Activated CD4-positive, alpha-beta memory T cell treated with anti-CD3 and anti-CD28 coated beads, Interleukin-2, amount 10 ng/mL, durations not matched to agents 7 days and 5 days (primary cell): ENCODE measurements around the gene MARCHF3. TPM values are rescaled to one million over a fixed set of nuclear protein-coding genes. Genes with fewer than 3 reads are reported as not detected.

ENCODE experiments used
- CTCF ChIA-PET: fragments of 350-600 bp; sonication (Branson Sonifier 250); formaldehyde crosslinking; loops from one replicate; lab custom pipeline; 2021; ENCODE audit warnings: antibody characterized with exemption, inconsistent platforms; lab: Charles Lee
- POLR2A ChIA-PET: fragments of 350-600 bp; sonication (Branson Sonifier 250); formaldehyde crosslinking; loops from one replicate; lab custom pipeline; 2021; ENCODE audit warnings: antibody characterized with exemption; lab: Charles Lee
- DNase-seq: peaks from one replicate; pipeline ENCODE4 v3.0.0-alpha.2; 2020
- H3K27ac Mint-ChIP-seq: one replicate; pipeline ENCODE4 v1.8.0; 2021; ENCODE audit warnings: mild to moderate bottlenecking, mixed read lengths
- H3K27me3 Mint-ChIP-seq: one replicate; pipeline ENCODE4 v1.8.0; 2021; ENCODE audit warnings: mixed read lengths
- H3K36me3 Mint-ChIP-seq: one replicate; pipeline ENCODE4 v1.8.0; 2021; ENCODE audit warnings: low read depth, mixed read lengths
- H3K4me1 Mint-ChIP-seq: one replicate; pipeline ENCODE4 v1.8.0; 2021; ENCODE audit warnings: mixed read lengths
- H3K4me3 Mint-ChIP-seq: one replicate; pipeline ENCODE4 v1.8.0; 2021; ENCODE audit warnings: mild to moderate bottlenecking, mixed read lengths
- H3K9me3 Mint-ChIP-seq: one replicate; pipeline ENCODE4 v1.8.0; 2021; ENCODE audit warnings: mixed read lengths
- total RNA-seq, 2 experiments: library from RNA; stranded (reverse); gene quantifications; one replicate each; pipeline ENCODE4 v1.2.3, GENCODE V29; 2021

The MARCHF3 gene
- total RNA-seq, 2 experiments from 2014 or later = 0.68 to 0.70 TPM

GRCh38 chr5:126967808-126968466 is 62.4 kb downstream of the MARCHF3 start:
- POLR2A ChIA-PET = no interaction called here
- CTCF ChIA-PET = no interaction called here
- H3K27ac Mint-ChIP-seq = no peak overlapping the region
- no peaks in the 10 kb centered on the region for H3K36me3 Mint-ChIP-seq
- H3K4me1 Mint-ChIP-seq = peaks cover 15% of the 10 kb centered on the region
- H3K4me3 Mint-ChIP-seq = no peak overlapping the region
- peaks cover 2% of the 10 kb centered on the region for H3K27me3 Mint-ChIP-seq
- no peaks in the 10 kb centered on the region for H3K9me3 Mint-ChIP-seq
- DNase-seq = no peak

GRCh38 chr5:126965487-126965886 is 64.9 kb downstream of the MARCHF3 start:
- Mint-ChIP-seq H3K9me3 (no peaks in the 10 kb centered on the region), H3K36me3 (no peaks in the 10 kb centered on the region), H3K4me1 (no peaks in the 10 kb centered on the region), H3K4me3 (no peak overlapping the region), H3K27ac (no peak overlapping the region), H3K27me3 (peaks cover 2% of the 10 kb centered on the region)
- DNase-seq = no peak
- ChIA-PET POLR2A (no interaction called here), CTCF (no interaction called here)

GRCh38 chr5:126965061-126965475 is 65.3 kb downstream of the MARCHF3 start:
- H3K36me3 Mint-ChIP-seq = no peaks in the 10 kb centered on the region
- no peaks in the 10 kb centered on the region for H3K4me1 Mint-ChIP-seq
- no peak overlapping the region for H3K4me3 Mint-ChIP-seq
- no peak overlapping the region for H3K27ac Mint-ChIP-seq
- DNase-seq = no peak
- H3K27me3 Mint-ChIP-seq = peaks cover 2% of the 10 kb centered on the region
- no peaks in the 10 kb centered on the region for H3K9me3 Mint-ChIP-seq
- ChIA-PET POLR2A (no interaction called here), CTCF (no interaction called here)

GRCh38 chr5:126963822-126964375 is 66.5 kb downstream of the MARCHF3 start:
- CTCF ChIA-PET = no interaction called here
- Mint-ChIP-seq H3K4me1 (no peaks in the 10 kb centered on the region), H3K36me3 (no peaks in the 10 kb centered on the region), H3K27me3 (peaks cover 2% of the 10 kb centered on the region), H3K9me3 (no peaks in the 10 kb centered on the region), H3K4me3 (no peak overlapping the region), H3K27ac (no peak overlapping the region)
- POLR2A ChIA-PET = no interaction called here
- no peak for DNase-seq

GRCh38 chr5:126961702-126962101 is 68.7 kb downstream of the MARCHF3 start:
- Mint-ChIP-seq H3K36me3 (no peaks in the 10 kb centered on the region), H3K4me3 (no peak overlapping the region), H3K9me3 (no peaks in the 10 kb centered on the region), H3K27ac (no peak overlapping the region), H3K27me3 (peaks cover 2% of the 10 kb centered on the region), H3K4me1 (no peaks in the 10 kb centered on the region)
- ChIA-PET POLR2A (no interaction called here), CTCF (no interaction called here)
- DNase-seq = no peak

- Mint-ChIP-seq H3K4me3 (no peak overlapping the region), H3K27me3 (peaks cover 2% of the 10 kb centered on the region), H3K36me3 (no peaks in the 10 kb centered on the region), H3K4me1 (no peaks in the 10 kb centered on the region), H3K27ac (no peak overlapping the region), H3K9me3 (no peaks in the 10 kb centered on the region)
- CTCF ChIA-PET = no interaction called here
- DNase-seq = no peak
- POLR2A ChIA-PET = no interaction called here
Observed at GRCh38 chr5:126961128-126961527, 69.2 kb downstream of the MARCHF3 start.

GRCh38 chr5:126959188-126959587 is 71.2 kb downstream of the MARCHF3 start:
- Mint-ChIP-seq H3K36me3 (no peaks in the 10 kb centered on the region), H3K27me3 (no peaks in the 10 kb centered on the region), H3K4me3 (no peak overlapping the region), H3K27ac (no peak overlapping the region), H3K4me1 (no peaks in the 10 kb centered on the region), H3K9me3 (no peaks in the 10 kb centered on the region)
- POLR2A ChIA-PET = no interaction called here
- DNase-seq = no peak
- CTCF ChIA-PET = no interaction called here

- Mint-ChIP-seq H3K9me3 (no peaks in the 10 kb centered on the region), H3K4me1 (no peaks in the 10 kb centered on the region)
- POLR2A ChIA-PET = no interaction called here
Observed at GRCh38 chr5:126956991-126957390, 73.4 kb downstream of the MARCHF3 start.

GRCh38 chr5:126954981-126955380 is 75.4 kb downstream of the MARCHF3 start:
- DNase-seq = no peak
- POLR2A ChIA-PET = no interaction called here
- Mint-ChIP-seq H3K4me1 (no peaks in the 10 kb centered on the region), H3K9me3 (no peaks in the 10 kb centered on the region), H3K4me3 (no peak overlapping the region), H3K27me3 (no peaks in the 10 kb centered on the region), H3K27ac (no peak overlapping the region), H3K36me3 (no peaks in the 10 kb centered on the region)
- CTCF ChIA-PET = no interaction called here

More at GRCh38 chr5:126956991-126957390, 73.4 kb downstream of the MARCHF3 start:
- no peak for DNase-seq
- Mint-ChIP-seq H3K27me3 (no peaks in the 10 kb centered on the region), H3K36me3 (no peaks in the 10 kb centered on the region), H3K4me3 (no peak overlapping the region), H3K27ac (no peak overlapping the region)
- CTCF ChIA-PET = no interaction called here

GRCh38 chr5:126953640-126954039 is 76.7 kb downstream of the MARCHF3 start:
- Mint-ChIP-seq H3K9me3 (no peaks in the 10 kb centered on the region), H3K27me3 (no peaks in the 10 kb centered on the region), H3K36me3 (no peaks in the 10 kb centered on the region), H3K27ac (no peak overlapping the region), H3K4me1 (no peaks in the 10 kb centered on the region), H3K4me3 (no peak overlapping the region)
- CTCF ChIA-PET = no interaction called here
- POLR2A ChIA-PET = no interaction called here
- no peak for DNase-seq

- POLR2A ChIA-PET = no interaction called here
- no peak for DNase-seq
- Mint-ChIP-seq H3K9me3 (no peaks in the 10 kb centered on the region), H3K27me3 (peaks cover 2% of the 10 kb centered on the region), H3K36me3 (no peaks in the 10 kb centered on the region), H3K4me1 (no peaks in the 10 kb centered on the region), H3K27ac (no peak overlapping the region), H3K4me3 (no peak overlapping the region)
- CTCF ChIA-PET = no interaction called here
Observed at GRCh38 chr5:126949475-126949874, 80.9 kb downstream of the MARCHF3 start.

- ChIA-PET CTCF (no interaction called here), POLR2A (no interaction called here)
- no peaks in the 10 kb centered on the region for H3K4me1 Mint-ChIP-seq
- DNase-seq = no peak
- no peak overlapping the region for H3K27ac Mint-ChIP-seq
- H3K36me3 Mint-ChIP-seq = no peaks in the 10 kb centered on the region
- H3K27me3 Mint-ChIP-seq = peaks cover 2% of the 10 kb centered on the region
- no peaks in the 10 kb centered on the region for H3K9me3 Mint-ChIP-seq
- H3K4me3 Mint-ChIP-seq = no peak overlapping the region
Observed at GRCh38 chr5:126948453-126948852, 81.9 kb downstream of the MARCHF3 start.

- no peaks in the 10 kb centered on the region for H3K36me3 Mint-ChIP-seq
- H3K27ac Mint-ChIP-seq = no peak overlapping the region
- no peak for DNase-seq
- CTCF ChIA-PET = no interaction called here
- POLR2A ChIA-PET = no interaction called here
- H3K4me1 Mint-ChIP-seq = no peaks in the 10 kb centered on the region
- no peak overlapping the region for H3K4me3 Mint-ChIP-seq
- H3K9me3 Mint-ChIP-seq = no peaks in the 10 kb centered on the region
- peaks cover 2% of the 10 kb centered on the region for H3K27me3 Mint-ChIP-seq
Observed at GRCh38 chr5:126948011-126948355, 82.4 kb downstream of the MARCHF3 start.
